ENCODE data around the gene GRIPAP1. TPM values are rescaled to one million over a fixed set of nuclear protein-coding genes. Genes with fewer than 3 reads are reported as not detected.

Gene GRIPAP1
- total RNA-seq, 1 donor from 2014 or later, result 63.6 TPM

DNA sequence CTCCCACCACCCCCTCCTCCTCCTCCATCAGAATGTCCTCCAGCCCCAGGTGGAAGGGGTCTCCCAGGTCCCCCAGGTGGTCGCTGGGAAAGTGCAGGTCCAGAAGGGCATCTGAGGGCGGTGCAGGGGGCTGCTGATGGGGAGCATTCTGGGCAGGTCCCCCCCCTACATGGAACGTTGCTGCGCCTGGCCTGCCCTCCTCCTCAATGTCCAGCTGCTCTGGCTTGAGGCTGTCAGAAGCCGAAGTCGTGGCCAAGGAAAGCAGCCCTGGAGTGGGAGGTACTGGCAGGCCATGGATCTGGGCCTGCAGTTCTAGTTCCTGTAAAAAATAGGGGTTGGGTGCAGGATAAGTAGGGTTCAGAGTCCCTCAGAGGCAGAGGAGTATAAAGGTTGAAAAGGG is 28.2 kb upstream of the GRIPAP1 start:
- peaks cover 4% of the 10 kb centered on the region for H3K27me3 Mint-ChIP-seq (ENCODE audit: unreplicated experiment)
- H3K27ac Mint-ChIP-seq (ENCODE audit: unreplicated experiment), result no peak overlapping the region
- TF ChIP-seq, protein P1, sequence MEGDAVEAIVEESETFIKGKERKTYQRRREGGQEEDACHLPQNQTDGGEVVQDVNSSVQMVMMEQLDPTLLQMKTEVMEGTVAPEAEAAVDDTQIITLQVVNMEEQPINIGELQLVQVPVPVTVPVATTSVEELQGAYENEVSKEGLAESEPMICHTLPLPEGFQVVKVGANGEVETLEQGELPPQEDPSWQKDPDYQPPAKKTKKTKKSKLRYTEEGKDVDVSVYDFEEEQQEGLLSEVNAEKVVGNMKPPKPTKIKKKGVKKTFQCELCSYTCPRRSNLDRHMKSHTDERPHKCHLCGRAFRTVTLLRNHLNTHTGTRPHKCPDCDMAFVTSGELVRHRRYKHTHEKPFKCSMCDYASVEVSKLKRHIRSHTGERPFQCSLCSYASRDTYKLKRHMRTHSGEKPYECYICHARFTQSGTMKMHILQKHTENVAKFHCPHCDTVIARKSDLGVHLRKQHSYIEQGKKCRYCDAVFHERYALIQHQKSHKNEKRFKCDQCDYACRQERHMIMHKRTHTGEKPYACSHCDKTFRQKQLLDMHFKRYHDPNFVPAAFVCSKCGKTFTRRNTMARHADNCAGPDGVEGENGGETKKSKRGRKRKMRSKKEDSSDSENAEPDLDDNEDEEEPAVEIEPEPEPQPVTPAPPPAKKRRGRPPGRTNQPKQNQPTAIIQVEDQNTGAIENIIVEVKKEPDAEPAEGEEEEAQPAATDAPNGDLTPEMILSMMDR (IDR thresholded peaks at IDR 0.05; ENCODE audit: unreplicated experiment), result no peak
- no peak for DNase-seq (ENCODE audit: low spot score)
- H3K9me3 Mint-ChIP-seq (ENCODE audit: unreplicated experiment), result no peaks in the 10 kb centered on the region
- H3K36me3 Mint-ChIP-seq (ENCODE audit: low read depth, unreplicated experiment), result peaks cover 15% of the 10 kb centered on the region
- H3K4me1 Mint-ChIP-seq (ENCODE audit: unreplicated experiment), result peaks cover 4% of the 10 kb centered on the region
- no peak overlapping the region for H3K4me3 Mint-ChIP-seq (ENCODE audit: unreplicated experiment)

DNA sequence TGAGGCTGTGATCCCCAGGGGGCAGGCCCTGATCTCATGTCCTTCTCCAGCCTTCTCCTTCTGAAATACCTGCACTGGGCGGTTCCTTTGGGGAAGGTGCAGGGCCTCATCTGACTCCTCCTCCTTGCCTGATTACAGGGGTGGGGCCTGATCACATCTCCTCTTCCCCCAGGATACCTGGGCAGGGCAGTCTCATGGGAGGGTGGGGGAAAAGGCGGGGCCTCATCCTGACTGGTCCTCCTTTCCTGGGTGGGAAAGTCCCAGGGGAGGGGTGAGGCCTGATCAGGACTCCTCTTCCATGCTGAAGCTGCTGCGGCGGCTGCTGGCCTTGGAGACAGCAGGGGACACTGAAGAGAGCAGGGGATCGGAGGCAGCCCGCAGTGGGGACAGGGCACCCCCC is 27.8 kb upstream of the GRIPAP1 start:
- TF ChIP-seq, protein P1 (IDR thresholded peaks at IDR 0.05; ENCODE audit: unreplicated experiment), result no peak
- Mint-ChIP-seq H3K4me1 (ENCODE audit: unreplicated experiment) (peaks cover 4% of the 10 kb centered on the region), H3K27ac (ENCODE audit: unreplicated experiment) (no peak overlapping the region), H3K27me3 (ENCODE audit: unreplicated experiment) (peaks cover 4% of the 10 kb centered on the region), H3K9me3 (ENCODE audit: unreplicated experiment) (no peaks in the 10 kb centered on the region), H3K36me3 (ENCODE audit: low read depth, unreplicated experiment) (peaks cover 15% of the 10 kb centered on the region), H3K4me3 (ENCODE audit: unreplicated experiment) (no peak overlapping the region)
- no peak for DNase-seq (ENCODE audit: low spot score)

DNA sequence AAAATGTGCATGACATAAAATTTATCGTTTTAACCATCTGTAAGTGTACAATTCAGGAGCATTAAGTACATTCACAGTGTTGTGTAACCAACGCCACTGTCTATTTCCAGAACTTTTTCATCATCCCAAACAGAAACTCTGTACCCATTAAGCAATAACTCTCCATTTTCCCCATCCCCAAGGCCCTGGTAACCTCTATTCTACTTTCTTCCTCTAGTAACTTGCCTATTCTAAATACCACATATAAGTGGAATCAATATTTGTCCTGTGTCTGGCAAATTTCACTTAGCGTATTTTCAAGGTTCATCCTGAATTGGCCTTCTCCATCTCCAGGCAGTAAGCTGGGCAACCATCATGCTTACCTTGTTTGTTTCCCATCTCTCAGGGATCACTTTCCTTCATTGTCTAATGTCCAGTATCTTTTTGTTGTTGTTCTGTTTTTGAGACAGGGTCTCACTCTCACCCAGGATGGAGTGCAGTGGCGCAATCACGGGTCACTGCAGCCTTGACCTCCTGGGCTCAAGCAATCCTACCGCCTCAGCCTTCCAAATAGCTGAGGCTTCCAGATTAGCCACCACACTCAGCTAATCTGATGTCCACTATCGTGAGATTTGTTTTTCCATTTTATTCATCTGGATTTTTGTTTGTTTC is 17.7 kb upstream of the GRIPAP1 start:
- DNase-seq (ENCODE audit: low spot score), result no peak
- Mint-ChIP-seq H3K4me3 (ENCODE audit: unreplicated experiment) (no peak overlapping the region), H3K27me3 (ENCODE audit: unreplicated experiment) (no peaks in the 10 kb centered on the region), H3K9me3 (ENCODE audit: unreplicated experiment) (no peaks in the 10 kb centered on the region), H3K4me1 (ENCODE audit: unreplicated experiment) (no peaks in the 10 kb centered on the region), H3K36me3 (ENCODE audit: low read depth, unreplicated experiment) (no peaks in the 10 kb centered on the region), H3K27ac (ENCODE audit: unreplicated experiment) (no peak overlapping the region)
- TF ChIP-seq, protein P1 (IDR thresholded peaks at IDR 0.05; ENCODE audit: unreplicated experiment), result no peak

DNA sequence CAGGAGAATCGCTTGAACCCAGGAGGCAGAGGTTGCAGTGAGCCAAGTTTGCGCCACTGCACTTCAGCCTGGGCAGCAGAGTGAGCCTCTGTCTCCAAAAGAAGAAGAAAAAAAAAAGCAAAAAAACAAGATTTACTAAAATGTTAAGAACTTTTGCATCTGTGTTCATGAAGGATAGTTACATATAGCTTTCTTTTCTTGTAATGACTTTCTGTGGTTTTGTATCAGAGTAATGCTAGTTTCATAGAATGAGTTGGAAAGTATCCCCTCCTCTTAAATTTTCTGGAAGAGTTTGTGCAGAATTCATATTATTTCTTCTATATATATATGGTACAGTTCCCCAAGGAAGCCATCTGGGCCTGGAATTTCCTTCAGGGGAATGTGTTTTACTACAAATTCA is 17.0 kb upstream of the GRIPAP1 start:
- Mint-ChIP-seq H3K9me3 (ENCODE audit: unreplicated experiment) (no peaks in the 10 kb centered on the region), H3K36me3 (ENCODE audit: low read depth, unreplicated experiment) (no peaks in the 10 kb centered on the region), H3K27me3 (ENCODE audit: unreplicated experiment) (no peaks in the 10 kb centered on the region), H3K4me3 (ENCODE audit: unreplicated experiment) (no peak overlapping the region), H3K27ac (ENCODE audit: unreplicated experiment) (no peak overlapping the region), H3K4me1 (ENCODE audit: unreplicated experiment) (no peaks in the 10 kb centered on the region)
- DNase-seq (ENCODE audit: low spot score), result no peak
- TF ChIP-seq, protein P1 (IDR thresholded peaks at IDR 0.05; ENCODE audit: unreplicated experiment), result no peak

DNA sequence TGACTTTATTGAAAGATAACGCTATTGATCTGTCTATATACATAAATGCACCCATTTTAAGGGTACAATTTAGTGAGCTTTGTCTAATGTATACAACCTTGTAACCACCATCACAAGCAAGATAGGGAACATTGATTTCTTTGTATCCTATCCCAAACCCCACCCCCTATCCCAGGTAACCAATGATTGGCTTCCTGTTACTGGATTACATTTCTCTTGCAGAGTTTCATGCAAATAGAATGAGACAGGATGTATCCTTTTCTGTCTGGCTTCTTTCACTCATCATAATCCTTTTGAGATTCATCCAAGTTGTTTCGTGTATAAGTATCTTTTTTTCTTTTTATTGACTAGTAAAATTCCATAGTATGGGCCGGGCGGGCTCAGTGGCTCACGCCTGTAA is 1.6 kb upstream of the GRIPAP1 start:
- TF ChIP-seq, protein P1 (IDR thresholded peaks at IDR 0.05; ENCODE audit: unreplicated experiment), result no peak
- peaks cover 6% of the 10 kb centered on the region for H3K27me3 Mint-ChIP-seq (ENCODE audit: unreplicated experiment)
- no peak overlapping the region for H3K4me3 Mint-ChIP-seq (ENCODE audit: unreplicated experiment)
- DNase-seq (ENCODE audit: low spot score), result no peak
- no peak overlapping the region for H3K27ac Mint-ChIP-seq (ENCODE audit: unreplicated experiment)
- no peaks in the 10 kb centered on the region for H3K9me3 Mint-ChIP-seq (ENCODE audit: unreplicated experiment)
- H3K4me1 Mint-ChIP-seq (ENCODE audit: unreplicated experiment), result peaks cover 14% of the 10 kb centered on the region
- peaks cover 2% of the 10 kb centered on the region for H3K36me3 Mint-ChIP-seq (ENCODE audit: low read depth, unreplicated experiment)

Data from endothelial cell (in vitro differentiated cells).